Hair follicular keratinocyte (primary cell): ENCODE measurements around the gene RASD2. TPM values are rescaled to one million over a fixed set of nuclear protein-coding genes. Genes with fewer than 3 reads are reported as not detected.

ENCODE experiments used
- total RNA-seq: library from RNA; depleted of rRNA; stranded (reverse); fragments of >200 nt; gene quantifications from 2 replicates; pipeline ENCODE4 v1.2.3, GENCODE V29; 2015

The RASD2 gene, protein sequence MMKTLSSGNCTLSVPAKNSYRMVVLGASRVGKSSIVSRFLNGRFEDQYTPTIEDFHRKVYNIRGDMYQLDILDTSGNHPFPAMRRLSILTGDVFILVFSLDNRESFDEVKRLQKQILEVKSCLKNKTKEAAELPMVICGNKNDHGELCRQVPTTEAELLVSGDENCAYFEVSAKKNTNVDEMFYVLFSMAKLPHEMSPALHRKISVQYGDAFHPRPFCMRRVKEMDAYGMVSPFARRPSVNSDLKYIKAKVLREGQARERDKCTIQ
- under 0.01 and 0.46 TPM in 2 replicates for total RNA-seq

DNA sequence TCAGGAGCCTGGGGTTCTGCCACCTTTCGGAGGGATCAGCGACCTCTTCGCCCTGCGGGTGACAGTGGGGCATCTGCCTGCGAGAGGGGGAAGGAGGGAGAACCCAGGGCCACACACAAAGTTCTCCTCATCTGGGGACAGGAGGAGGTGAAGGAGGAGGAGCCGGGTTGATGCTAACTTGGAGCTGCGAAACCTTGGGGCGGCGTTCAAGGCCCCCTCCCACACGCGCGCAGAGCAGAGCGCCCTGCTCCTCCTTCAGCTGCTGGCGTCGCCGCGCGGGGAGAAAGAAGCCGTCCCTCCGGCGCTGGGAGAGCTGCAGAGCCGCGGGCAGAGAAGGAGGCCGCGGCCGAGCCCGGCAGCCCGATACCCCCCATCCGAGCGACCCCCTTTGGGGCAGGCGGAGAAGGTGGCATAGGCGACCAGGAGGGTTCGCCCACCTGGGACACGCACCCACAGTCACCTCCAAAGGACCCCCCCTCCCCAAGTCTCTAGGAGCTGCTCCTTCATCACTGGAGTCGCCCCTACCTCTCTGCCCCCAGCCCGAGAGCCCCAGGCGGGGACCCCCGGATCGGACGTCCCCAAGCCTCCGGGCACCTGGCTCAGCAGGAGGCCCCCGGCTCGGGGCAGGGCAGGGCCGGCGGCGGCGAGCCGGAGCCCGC is at the start of gene RASD2:
RASD2 (plus strand) TSS at position 237 of the 659 bp plus-strand sequence. CDS start 5,979 bp downstream, outside the sequence.

Other genes with a start within 250 kb of the RASD2 start
- 15.9 and 16.7 TPM in 2 replicates for gene TOM1, start 240.9 kb upstream of the RASD2 start, total RNA-seq
- gene HMOX1, start 159.7 kb upstream of the RASD2 start, total RNA-seq, result 0.39 and 1.2 TPM in 2 replicates
- gene MCM5, start 140.7 kb upstream of the RASD2 start, total RNA-seq, result 32.2 and 83.5 TPM in 2 replicates
- gene MB, start 76.5 kb downstream of the RASD2 start, total RNA-seq, result not detected in 2 replicates
- gene APOL6, start 107.6 kb downstream of the RASD2 start, total RNA-seq, result 4.3 and 11.7 TPM in 2 replicates
- not detected in 2 replicates for gene APOL5, start 177.0 kb downstream of the RASD2 start, total RNA-seq